H1 (cell line): Measurements from ENCODE around the gene RIN3. TPM values are rescaled to one million over a fixed set of nuclear protein-coding genes. Genes with fewer than 3 reads are reported as not detected.

Experiments
- CTCF ChIA-PET: fragments of 300-600 bp; sonication (Branson Sonifier 250); formaldehyde crosslinking; loops from one replicate; lab custom pipeline; 2021; ENCODE audit not compliant: partially characterized antibody; lab: Charles Lee
- POLR2A ChIA-PET: fragments of 300-600 bp; sonication (Branson Sonifier 250); formaldehyde crosslinking; loops from one replicate; lab custom pipeline; 2021; ENCODE audit warnings: inconsistent platforms; ENCODE audit not compliant: partially characterized antibody; lab: Charles Lee
- DNase-seq, 2 experiments: peaks; one replicate each; pipeline versions ENCODE4 v3.0.0 to v3.0.0-alpha.2; 2010 to 2022; ENCODE audit warnings: low spot score in 2 of 2, low read depth in 1 of 2, mixed read lengths in 1 of 2
- FAIRE-seq: peaks from 2 replicates; lab custom pipeline; 2011; peaks lifted over from hg19 to GRCh38; lab: Jason Lieb, UNC
- H2AFZ ChIP-seq: 2 replicates; pipeline ENCODE4 v1.8.1; 2012; ENCODE audit warnings: low read length, inconsistent platforms
- H2AK5ac ChIP-seq: 2 replicates; pipeline ENCODE4 v1.6.1; 2013; ENCODE audit warnings: low read depth, low read length
- H2BK120ac ChIP-seq: replicated peaks from 2 replicates; pipeline ENCODE3; 2013; ENCODE audit warnings: low read depth, low read length, inconsistent platforms
- H2BK12ac ChIP-seq: 2 replicates; pipeline ENCODE4 v1.6.1; 2013; ENCODE audit warnings: low read depth, low read length
- H2BK15ac ChIP-seq: 2 replicates; pipeline ENCODE4 v1.6.1; 2013; ENCODE audit warnings: low read length
- H2BK20ac ChIP-seq: 2 replicates; pipeline ENCODE4 v1.6.1; 2013; ENCODE audit warnings: low read length
- H2BK5ac ChIP-seq: 2 replicates; pipeline ENCODE4 v1.6.1; 2013; ENCODE audit warnings: low read depth, low read length
- H3K14ac ChIP-seq: 2 replicates; pipeline ENCODE4 v1.6.1; 2013; ENCODE audit warnings: inconsistent platforms; ENCODE audit not compliant: insufficient read length
- H3K18ac ChIP-seq: 2 replicates; pipeline ENCODE4 v1.6.1; 2013; ENCODE audit warnings: low read length; ENCODE audit errors: extremely low read depth
- H3K23ac ChIP-seq: 2 replicates; pipeline ENCODE4 v1.6.1; 2013; ENCODE audit warnings: inconsistent platforms; ENCODE audit not compliant: insufficient read length
- H3K23me2 ChIP-seq: 2 replicates; pipeline ENCODE4 v1.6.1; 2013; ENCODE audit warnings: low read depth, low read length
- H3K27ac ChIP-seq: 2 replicates; pipeline ENCODE4 v1.6.1; 2011; ENCODE audit warnings: low read depth, low read length, inconsistent platforms
- H3K27me3 ChIP-seq, 4 experiments: replicated peaks in 1 of 4; 1 replicate in 1 of 4; 2 replicates in 3 of 4; pipeline versions ENCODE4 v1.6.1 to v1.8.1; 2011 to 2013; ENCODE audit warnings: low read length in 3 of 4, mild to moderate bottlenecking in 3 of 4, inconsistent platforms in 2 of 4, mixed read lengths in 2 of 4, moderate library complexity in 1 of 4; ENCODE audit not compliant: control insufficient read depth in 3 of 4, insufficient read depth in 3 of 4; ENCODE audit errors: extremely low read depth in 1 of 4
- H3K36me3 ChIP-seq, 4 experiments: 2 replicates each; pipeline versions ENCODE4 v1.6.1 to v1.8.1; 2011 to 2013; ENCODE audit warnings: mild to moderate bottlenecking in 4 of 4, low read length in 3 of 4, moderate library complexity in 2 of 4, control low read depth in 1 of 4, inconsistent platforms in 1 of 4; ENCODE audit not compliant: insufficient read depth in 4 of 4, control insufficient read depth in 2 of 4
- H3K4ac ChIP-seq: replicated peaks from 2 replicates; pipeline ENCODE3; 2013; ENCODE audit warnings: low read length, low read depth, mixed read lengths, inconsistent platforms; ENCODE audit not compliant: insufficient read length
- H3K4me1 ChIP-seq, 4 experiments: replicated peaks in 1 of 4; 1 replicate in 1 of 4; 2 replicates in 3 of 4; pipeline versions ENCODE4 v1.6.1 to v1.8.1; 2011 to 2013; ENCODE audit warnings: low read length in 3 of 4, inconsistent platforms in 2 of 4, mixed read lengths in 1 of 4; ENCODE audit not compliant: insufficient read depth in 4 of 4, control insufficient read depth in 3 of 4
- H3K4me2 ChIP-seq, 2 experiments: 2 replicates each; pipeline versions ENCODE4 v1.6.1 to v1.8.1; 2011 to 2013; ENCODE audit warnings: low read depth in 2 of 2, low read length in 2 of 2, control low read depth in 1 of 2, inconsistent platforms in 1 of 2, mild to moderate bottlenecking in 1 of 2; ENCODE audit not compliant: insufficient read depth in 1 of 2
- H3K4me3 ChIP-seq, 4 experiments: fragments of 200-600, 300-600 bp in 1 of 4; sonication (generic), shearing (Covaris generic), sonication (Bioruptor Twin) in 1 of 4; 2 replicates each; pipeline versions ENCODE4 v1.5.1 to v1.8.1; 2011 to 2016; ENCODE audit warnings: low read length in 4 of 4, low read depth in 3 of 4, control low read depth in 2 of 4, inconsistent platforms in 2 of 4, mild to moderate bottlenecking in 2 of 4, mixed read lengths in 1 of 4, moderate library complexity in 1 of 4; ENCODE audit not compliant: insufficient read depth in 2 of 4; ENCODE audit errors: extremely low read depth in 1 of 4
- H3K56ac ChIP-seq: replicated peaks from 2 replicates; pipeline ENCODE3; 2013; ENCODE audit warnings: low read depth, mild to moderate bottlenecking, mixed read lengths, low read length, inconsistent platforms; ENCODE audit not compliant: insufficient read length
- H3K79me1 ChIP-seq: 2 replicates; pipeline ENCODE4 v1.6.1; 2013; ENCODE audit warnings: low read depth, low read length, control low read depth
- H3K79me2 ChIP-seq, 2 experiments: 2 replicates each; pipeline versions ENCODE4 v1.6.1 to v1.8.1; 2012 to 2013; ENCODE audit warnings: low read length in 2 of 2, mild to moderate bottlenecking in 2 of 2, inconsistent platforms in 1 of 2; ENCODE audit not compliant: insufficient read depth in 2 of 2, control insufficient read depth in 1 of 2
- H3K9ac ChIP-seq, 4 experiments: replicated peaks in 1 of 4; 1 replicate in 1 of 4; 2 replicates in 3 of 4; pipeline versions ENCODE4 v1.6.1 to v1.8.1; 2011 to 2013; ENCODE audit warnings: low read depth in 3 of 4, low read length in 3 of 4, control low read depth in 2 of 4, mild to moderate bottlenecking in 2 of 4, moderate library complexity in 2 of 4, inconsistent platforms in 1 of 4; ENCODE audit errors: extremely low read depth in 1 of 4
- H3K9me3 ChIP-seq, 2 experiments: 2 replicates each; pipeline versions ENCODE4 v1.6.1 to v1.8.1; 2012 to 2013; ENCODE audit warnings: mild to moderate bottlenecking in 2 of 2, moderate library complexity in 2 of 2, control low read depth in 1 of 2, inconsistent platforms in 1 of 2, low read depth in 1 of 2, low read length in 1 of 2, mixed read lengths in 1 of 2; ENCODE audit not compliant: insufficient read depth in 2 of 2
- H4K20me1 ChIP-seq, 2 experiments: replicated peaks in 1 of 2; 2 replicates each; pipeline versions ENCODE3 to v1.8.1; 2011 to 2013; ENCODE audit warnings: inconsistent platforms in 2 of 2, low read length in 2 of 2, mild to moderate bottlenecking in 1 of 2; ENCODE audit not compliant: insufficient read depth in 2 of 2, control insufficient read depth in 1 of 2
- H4K5ac ChIP-seq: 2 replicates; pipeline ENCODE4 v1.6.1; 2013; ENCODE audit warnings: low read length, low read depth, mixed read lengths, inconsistent platforms; ENCODE audit not compliant: insufficient read length
- H4K8ac ChIP-seq: 2 replicates; pipeline ENCODE4 v1.8.0; 2013; ENCODE audit warnings: mild to moderate bottlenecking, moderate library complexity, low read length, inconsistent platforms; ENCODE audit not compliant: insufficient read depth; ENCODE audit errors: extremely low read depth
- H4K91ac ChIP-seq: replicated peaks from 2 replicates; pipeline ENCODE3; 2013; ENCODE audit warnings: low read length, mixed read lengths, inconsistent platforms; ENCODE audit not compliant: insufficient read length
- EP300 ChIP-seq, 2 experiments: IDR thresholded peaks; 1 replicate in 1 of 2; 2 replicates in 1 of 2; pipeline ENCODE4 v1.6.1; 2011 to 2012; ENCODE audit warnings: low read depth in 2 of 2, low read length in 2 of 2, mild to moderate bottlenecking in 2 of 2, borderline replicate concordance in 1 of 2, inconsistent platforms in 1 of 2, moderate library complexity in 1 of 2
- RAD21 ChIP-seq, 2 experiments: IDR thresholded peaks in 1 of 2; conservative IDR thresholded peaks in 1 of 2; 2 replicates each; pipeline ENCODE4 v1.6.1; 2011; ENCODE audit warnings: low read depth in 2 of 2, low read length in 2 of 2, improper control_type of control experiment in 1 of 2, inconsistent platforms in 1 of 2, mild to moderate bottlenecking in 1 of 2, moderate library complexity in 1 of 2
- SP2 ChIP-seq: IDR thresholded peaks from 2 replicates; pipeline ENCODE4 v1.6.1; 2012; ENCODE audit warnings: mild to moderate bottlenecking, low read length, inconsistent platforms
- TAF1 ChIP-seq: IDR thresholded peaks from 2 replicates; pipeline ENCODE4 v1.6.1; 2011; ENCODE audit warnings: mild to moderate bottlenecking, low read depth, low read length
- YY1 ChIP-seq: IDR thresholded peaks from 2 replicates; pipeline ENCODE4 v1.6.1; 2011; ENCODE audit warnings: low read depth, mild to moderate bottlenecking, low read length
- WGBS, 2 experiments: shearing (Covaris generic) in 1 of 2; methylation state at CpG; one replicate each; pipeline versions ENCODE4 v1.1.6 to v1.1.7; 2013 to 2015; ENCODE audit warnings: low lambda C conversion rate in 2 of 2, mixed read lengths in 2 of 2, inconsistent platforms in 1 of 2, low coverage in 1 of 2, missing lambda C conversion rate in 1 of 2; ENCODE audit not compliant: insufficient replicate concordance in 2 of 2, insufficient coverage in 1 of 2, insufficient read length in 1 of 2; ENCODE audit errors: extremely low coverage in 1 of 2, missing lambda C conversion rate in 1 of 2; 5-methylcytosine and 5-hydroxymethylcytosine counted together
- polyA plus RNA-seq, 7 experiments: library from polyadenylated mRNA; depleted of rRNA in 3 of 7; stranded (reverse) in 5 of 7; unstranded in 2 of 7; fragments of >200 nt in 5 of 7; fragments of 200-250 nt in 2 of 7; gene quantifications; 1 replicate in 5 of 7; 2 replicates in 1 of 7; 4 replicates in 1 of 7; pipeline versions ENCODE4 v1.2.1 to v1.2.3, GENCODE V29; 2011 to 2013; ENCODE audit warnings: missing spikeins in 2 of 7, mixed read lengths in 2 of 7
- total RNA-seq: library from RNA; stranded (reverse); fragmentation: NEBNext Ultra II Directional; extraction: Animal tissue kit (Norgen Biotek cat#: 25700); gene quantifications from 2 replicates; pipeline ENCODE4 v1.2.1, GENCODE V29; 2021
- TF ChIP-seq, protein P1 (sequence below), 3 experiments: IDR thresholded peaks; 1 replicate in 2 of 3; 2 replicates in 1 of 3; pipeline versions ENCODE4 v1.5.1 to v1.6.1; 2011; ENCODE audit warnings: low read length in 3 of 3, mild to moderate bottlenecking in 3 of 3, inconsistent platforms in 2 of 3, low read depth in 1 of 3, moderate library complexity in 1 of 3; ENCODE audit not compliant: insufficient read depth in 1 of 3; ENCODE audit errors: control extremely low read depth in 1 of 3

Gene RIN3
- total and polyA plus RNA-seq, 2 of the 8 experiments (the other 6 are each of a cell fraction or from before 2014, with no cell fraction given): 0.59 to 1.5 TPM

- Histone ChIP-seq H2AFZ (no peak overlapping the region), H3K56ac (no peak overlapping the region), H3K79me2 (no peaks in the 10 kb centered on the region), H4K8ac (no peak overlapping the region), H3K14ac (no peak overlapping the region), H3K9ac (no peak overlapping the region), H2AK5ac (no peak overlapping the region), H3K9me3 (no peaks in the 10 kb centered on the region), H3K4me3 (no peak overlapping the region), H2BK12ac (no peak overlapping the region), H3K18ac (no peak overlapping the region), H3K23ac (no peak overlapping the region), H4K91ac (no peak overlapping the region), H4K20me1 (no peaks in the 10 kb centered on the region), H3K27me3 (no peaks in the 10 kb centered on the region; a peak in 1 of 7 replicates), H3K23me2 (no peaks in the 10 kb centered on the region), H3K4me2 (no peak overlapping the region), H3K36me3 (no peaks in the 10 kb centered on the region), H2BK20ac (no peak overlapping the region), H3K27ac (no peak overlapping the region), H3K79me1 (no peaks in the 10 kb centered on the region; the same call in 1 of the 2 replicates), H2BK5ac (no peak overlapping the region), H3K4me1 (no peaks in the 10 kb centered on the region), H3K4ac (no peak overlapping the region), H2BK120ac (no peak overlapping the region), H4K5ac (no peak overlapping the region), H2BK15ac (no peak overlapping the region)
- TF ChIP-seq EP300 (IDR thresholded peaks at IDR 0.05; ENCODE audit: borderline replicate concordance in 1 of 2, low read depth in 2 of 2, low read length in 2 of 2): no peak
- no peak for TF ChIP-seq TAF1
- TF ChIP-seq RAD21 (IDR thresholded peaks at IDR 0.05 in 1 of 2, conservative IDR thresholded peaks at IDR 0.05 in 1 of 2; ENCODE audit: low read depth in 2 of 2, low read length in 2 of 2): peak in 1 of 2 experiments; percentile 21; a peak in 2 of 4 replicates
- TF ChIP-seq SP2: no peak
- no peak for TF ChIP-seq YY1
- TF ChIP-seq, protein P1, sequence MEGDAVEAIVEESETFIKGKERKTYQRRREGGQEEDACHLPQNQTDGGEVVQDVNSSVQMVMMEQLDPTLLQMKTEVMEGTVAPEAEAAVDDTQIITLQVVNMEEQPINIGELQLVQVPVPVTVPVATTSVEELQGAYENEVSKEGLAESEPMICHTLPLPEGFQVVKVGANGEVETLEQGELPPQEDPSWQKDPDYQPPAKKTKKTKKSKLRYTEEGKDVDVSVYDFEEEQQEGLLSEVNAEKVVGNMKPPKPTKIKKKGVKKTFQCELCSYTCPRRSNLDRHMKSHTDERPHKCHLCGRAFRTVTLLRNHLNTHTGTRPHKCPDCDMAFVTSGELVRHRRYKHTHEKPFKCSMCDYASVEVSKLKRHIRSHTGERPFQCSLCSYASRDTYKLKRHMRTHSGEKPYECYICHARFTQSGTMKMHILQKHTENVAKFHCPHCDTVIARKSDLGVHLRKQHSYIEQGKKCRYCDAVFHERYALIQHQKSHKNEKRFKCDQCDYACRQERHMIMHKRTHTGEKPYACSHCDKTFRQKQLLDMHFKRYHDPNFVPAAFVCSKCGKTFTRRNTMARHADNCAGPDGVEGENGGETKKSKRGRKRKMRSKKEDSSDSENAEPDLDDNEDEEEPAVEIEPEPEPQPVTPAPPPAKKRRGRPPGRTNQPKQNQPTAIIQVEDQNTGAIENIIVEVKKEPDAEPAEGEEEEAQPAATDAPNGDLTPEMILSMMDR (IDR thresholded peaks at IDR 0.05; ENCODE audit: control extremely low read depth in 1 of 3, insufficient read depth in 1 of 3, low read depth in 1 of 3, low read length in 3 of 3): peak in 2 of 3 experiments; percentile 4 to 16; a peak in 1 of 4 replicates
- POLR2A ChIA-PET: no interaction called here
- FAIRE-seq: no peak
- CTCF ChIA-PET: interaction anchor here (1.0 to 5.0 kb wide), 8 partner anchors 10 to 223 kb away, joined by 3 to 37 read pairs (median 5); no protein-coding TSS in a partner anchor
- WGBS, 2 experiments: 92% methylated on average over 15 of the region's 15 CpGs; no CpG with 5 or more reads in 1 of the 2 experiments
- DNase-seq: no peak
These were observed 86.9 kb downstream of the RIN3 start for GRCh38 chr14:92600318-92601053.
